HT1080 (cell line): ENCODE results near the gene ZNF574. TPM values are rescaled to one million over a fixed set of nuclear protein-coding genes. Genes with fewer than 3 reads are reported as not detected.

Experiments used
- DNase-seq: peaks from one replicate; pipeline ENCODE4 v3.0.0-alpha.2; 2015; ENCODE audit warnings: low read depth
- total RNA-seq: library from RNA; depleted of rRNA; stranded (reverse); fragments of >200 nt; shearing (Covaris generic); gene quantifications from 2 replicates; pipeline ENCODE4 v1.2.3, GENCODE V29; 2014; rRNA removed

ZNF574 gene
- total RNA-seq, 1 experiment from 2014 or later: 37.8 TPM

DNA sequence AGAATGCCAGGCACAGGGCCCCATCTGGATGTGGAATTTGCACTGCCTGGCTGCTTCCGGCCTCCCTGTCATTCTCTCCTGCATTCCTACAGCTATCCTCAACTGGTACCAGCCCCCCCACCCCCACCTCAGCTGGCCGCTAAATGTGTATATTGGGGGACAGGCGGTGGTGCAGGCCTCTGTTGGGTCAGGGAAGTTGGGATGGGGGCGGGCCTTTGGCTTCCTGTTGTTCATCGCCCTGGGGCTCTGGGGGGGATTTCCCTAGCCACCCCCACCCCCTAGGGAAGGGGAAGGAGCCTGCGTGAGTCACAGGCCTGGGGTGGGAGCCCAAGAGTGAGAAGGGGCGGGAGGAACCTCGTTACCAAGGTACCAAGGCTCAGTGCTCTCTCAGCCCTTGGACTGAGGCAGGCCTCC, 45.7 kb downstream of the ZNF574 start:
- DNase-seq: peak; percentile 98

DNA sequence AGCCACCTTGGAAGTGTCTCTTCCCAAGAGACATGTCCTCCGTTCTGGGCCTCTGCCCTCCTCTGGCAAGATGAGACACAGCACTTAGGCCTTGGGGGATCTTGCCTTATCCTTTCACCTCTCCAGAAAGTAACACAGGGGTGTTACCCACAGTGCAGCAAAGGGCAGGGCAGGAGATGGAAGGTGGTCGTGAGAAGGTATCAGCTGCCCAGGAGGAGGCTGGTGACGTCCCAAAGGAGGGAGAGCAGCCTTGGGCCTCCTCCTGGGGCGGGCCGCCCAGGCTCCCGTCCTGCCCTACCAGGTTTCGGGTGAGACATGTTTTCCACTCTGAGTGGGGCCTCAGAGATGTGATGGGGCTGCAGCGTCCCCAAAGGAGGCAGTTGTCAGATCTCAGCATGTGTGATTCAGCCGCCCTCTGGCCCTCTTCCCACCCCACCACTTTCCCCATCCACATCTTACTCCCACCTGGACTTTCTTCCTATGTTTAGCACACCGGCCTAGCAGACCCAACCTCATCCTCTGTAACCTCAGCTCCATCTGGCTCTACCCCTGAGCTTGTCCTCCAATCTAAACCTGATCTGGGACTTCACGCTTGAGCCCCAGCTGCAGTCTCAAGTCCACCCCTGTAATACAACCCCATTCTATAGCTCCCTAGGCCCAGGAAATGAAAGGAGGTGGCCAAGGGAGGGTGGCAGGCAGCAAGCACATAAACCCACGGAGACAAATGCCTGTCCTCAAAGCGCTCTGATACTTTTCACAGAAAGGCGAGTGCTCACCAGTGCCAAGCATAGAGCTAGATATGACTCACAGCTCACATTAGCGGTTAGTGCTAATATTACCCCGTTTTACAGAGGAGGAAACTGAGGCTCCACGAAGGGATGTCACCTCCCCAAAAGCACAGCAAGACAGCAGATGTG, 47.0 kb downstream of the ZNF574 start:
- DNase-seq: no peak

- no peak for DNase-seq
Observed at GRCh38 chr19:42123765-42124164, 47.8 kb downstream of the ZNF574 start.

DNA sequence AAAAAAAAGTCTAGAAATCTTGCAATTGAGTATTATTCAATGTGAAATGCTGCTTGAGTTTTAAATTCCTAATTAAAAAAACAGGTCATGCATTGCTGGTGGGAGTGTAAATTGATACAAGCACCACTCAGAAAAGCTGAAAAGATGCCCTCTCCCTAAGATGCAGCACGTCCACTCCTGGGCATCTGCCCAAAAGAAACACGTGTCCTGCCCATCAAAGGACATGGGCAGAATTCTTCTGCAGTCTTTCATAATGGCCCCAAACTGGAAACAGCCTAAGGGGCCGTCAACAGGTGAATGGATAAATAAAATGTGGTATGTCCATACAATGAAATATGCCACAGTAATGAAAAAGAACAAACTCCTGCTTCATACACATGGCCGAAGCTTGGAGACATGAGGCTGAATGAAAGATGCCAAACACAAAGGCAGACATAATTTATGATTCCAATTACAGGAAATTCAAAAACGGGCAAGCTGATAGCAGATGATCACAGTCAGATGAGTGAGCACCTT, 48.5 kb downstream of the ZNF574 start:
- DNase-seq: no peak

DNA sequence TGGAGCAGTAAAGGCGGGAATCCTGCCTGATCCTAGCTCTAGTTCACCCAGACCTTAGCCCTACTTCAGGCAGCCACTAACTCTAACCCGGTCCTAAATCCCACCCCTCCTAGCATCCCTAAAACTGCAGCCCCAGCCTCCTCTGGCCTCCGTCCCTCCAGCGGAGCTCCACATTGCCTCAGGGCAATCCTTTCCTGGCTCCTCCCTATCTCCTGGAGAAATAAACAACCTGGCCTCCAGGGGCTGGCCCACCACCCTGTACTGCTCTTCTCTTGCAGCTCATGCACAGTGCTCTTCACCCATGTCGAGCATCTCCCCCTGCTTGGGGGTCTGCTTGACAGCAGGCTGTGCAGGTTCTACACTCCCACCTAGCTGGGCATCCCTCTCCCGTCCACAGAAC, 49.6 kb downstream of the ZNF574 start:
- no peak for DNase-seq

GRCh38 chr19:42126574-42126973, 50.6 kb downstream of the ZNF574 start:
- no peak for DNase-seq

GRCh38 chr19:42129399-42130253, 53.7 kb downstream of the ZNF574 start:
- DNase-seq: no peak

GRCh38 chr19:42130254-42130573, 54.2 kb downstream of the ZNF574 start:
- no peak for DNase-seq

Other genes with a start within 250 kb of the ZNF574 start
- gene LYPD4, start 231.5 kb upstream of the ZNF574 start, total RNA-seq: not detected in 2 replicates
- not detected in 2 replicates for gene DMRTC2, start 231.1 kb upstream of the ZNF574 start, total RNA-seq
- 2,545 and 4,295 TPM in 2 replicates for gene RPS19, start 215.9 kb upstream of the ZNF574 start, total RNA-seq
- gene CD79A, start 198.9 kb upstream of the ZNF574 start, total RNA-seq: not detected in 2 replicates
- gene ARHGEF1, start 193.0 kb upstream of the ZNF574 start, total RNA-seq: 100 and 109 TPM in 2 replicates
- 0.72 TPM in 1 of 2 replicates, not detected in the other for gene ERFL, start 147.7 kb upstream of the ZNF574 start, total RNA-seq
- gene RABAC1, start 116.8 kb upstream of the ZNF574 start, total RNA-seq: 91.6 and 101 TPM in 2 replicates
- 0.03 and 0.13 TPM in 2 replicates for gene ATP1A3, start 81.9 kb upstream of the ZNF574 start, total RNA-seq
- not detected in 2 replicates for gene GRIK5, start 6.0 kb upstream of the ZNF574 start, total RNA-seq
- gene POU2F2, start 56.3 kb downstream of the ZNF574 start, total RNA-seq: 2.6 and 5.4 TPM in 2 replicates
- 38.2 and 43.6 TPM in 2 replicates for gene DEDD2, start 141.5 kb downstream of the ZNF574 start, total RNA-seq
- 8.7 and 9.2 TPM in 2 replicates for gene ZNF526, start 144.1 kb downstream of the ZNF574 start, total RNA-seq
- gene GSK3A, start 166.4 kb downstream of the ZNF574 start, total RNA-seq: 25.6 and 32.8 TPM in 2 replicates
- gene ERF, start 179.0 kb downstream of the ZNF574 start, total RNA-seq: 73.0 and 102 TPM in 2 replicates
- gene CIC, start 193.1 kb downstream of the ZNF574 start, total RNA-seq: 12.0 and 22.6 TPM in 2 replicates
- gene PRR19, start 226.0 kb downstream of the ZNF574 start, total RNA-seq: 1.2 and 2.8 TPM in 2 replicates
- 98.5 and 110 TPM in 2 replicates for gene PAFAH1B3, start 226.5 kb downstream of the ZNF574 start, total RNA-seq
- gene TMEM145, start 237.1 kb downstream of the ZNF574 start, total RNA-seq: 0.37 and 1.1 TPM in 2 replicates
- 13.2 TPM in 2 replicates for gene MEGF8, start 249.5 kb downstream of the ZNF574 start, total RNA-seq